ENCODE data around the gene CYBC1. TPM values are rescaled to one million over a fixed set of nuclear protein-coding genes. Genes with fewer than 3 reads are reported as not detected.

CYBC1 gene
- total RNA-seq, 1 experiment from 2014 or later: 89.5 TPM

DNA sequence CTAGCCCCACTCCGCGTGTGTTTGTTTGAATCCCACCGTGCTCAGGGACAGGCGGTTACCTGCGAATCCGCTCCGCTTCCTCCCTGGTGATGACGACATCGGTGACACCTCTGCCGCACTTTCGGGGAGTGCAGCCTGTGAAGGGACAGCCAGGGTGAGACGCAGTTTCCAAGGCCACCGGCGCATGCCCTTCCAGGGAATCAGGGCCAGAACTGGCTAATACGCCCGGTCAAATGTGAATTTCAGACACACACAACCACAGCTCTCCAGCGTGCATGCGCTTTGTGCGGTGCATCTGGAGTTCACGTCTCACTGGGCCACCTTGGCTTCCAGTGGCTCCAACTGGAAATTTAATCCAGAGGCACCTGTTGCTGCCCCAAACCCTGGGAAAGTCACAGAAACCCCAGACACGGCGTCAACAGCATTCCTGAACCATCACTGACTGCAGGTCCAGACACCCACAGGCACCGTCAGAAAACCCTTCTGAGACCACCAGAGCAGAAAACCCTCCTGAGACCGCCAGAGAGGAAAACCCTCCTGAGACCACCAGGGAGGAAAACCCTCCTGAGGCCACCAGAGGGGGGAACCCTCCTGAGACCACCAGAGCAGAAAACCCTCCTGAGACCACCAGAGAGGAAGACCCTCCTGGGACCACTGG is 39.0 kb downstream of the CYBC1 start:
- no peak for DNase-seq (ENCODE audit: low spot score)

DNA sequence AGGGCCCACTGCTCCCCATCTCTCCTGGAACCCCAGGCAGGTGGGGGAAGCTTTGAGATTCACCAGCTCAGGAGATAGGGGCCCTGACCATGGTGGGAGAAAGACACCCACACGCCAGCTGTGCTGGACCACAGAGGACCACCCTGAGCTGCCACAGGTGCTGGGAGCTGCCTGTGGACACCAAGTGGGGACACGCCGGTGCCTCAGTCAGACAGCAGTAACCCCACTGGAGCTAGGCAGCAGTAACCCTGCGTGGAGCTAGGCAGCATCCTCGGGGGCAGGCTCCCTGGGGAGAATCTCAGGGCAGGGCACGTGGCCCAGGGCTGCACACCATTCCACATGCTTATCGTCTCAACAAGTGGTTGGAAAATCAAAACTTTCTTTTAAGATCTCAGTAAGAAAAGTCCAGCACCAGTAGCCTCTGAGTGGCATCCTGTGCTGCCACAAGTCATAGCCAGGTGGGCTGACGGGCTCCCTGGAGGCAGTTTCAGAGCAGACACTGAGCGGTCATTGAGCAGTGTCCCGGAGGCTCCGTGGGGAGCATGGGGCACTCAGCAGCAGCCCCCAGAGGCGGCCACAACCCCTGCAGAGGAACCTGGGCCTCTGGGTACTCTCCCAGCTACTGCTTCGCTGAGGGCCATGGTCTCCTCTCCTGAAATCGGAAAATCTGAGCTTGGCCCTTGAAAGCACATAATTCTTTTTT is 40.4 kb downstream of the CYBC1 start:
- DNase-seq (ENCODE audit: low spot score): no peak

DNA sequence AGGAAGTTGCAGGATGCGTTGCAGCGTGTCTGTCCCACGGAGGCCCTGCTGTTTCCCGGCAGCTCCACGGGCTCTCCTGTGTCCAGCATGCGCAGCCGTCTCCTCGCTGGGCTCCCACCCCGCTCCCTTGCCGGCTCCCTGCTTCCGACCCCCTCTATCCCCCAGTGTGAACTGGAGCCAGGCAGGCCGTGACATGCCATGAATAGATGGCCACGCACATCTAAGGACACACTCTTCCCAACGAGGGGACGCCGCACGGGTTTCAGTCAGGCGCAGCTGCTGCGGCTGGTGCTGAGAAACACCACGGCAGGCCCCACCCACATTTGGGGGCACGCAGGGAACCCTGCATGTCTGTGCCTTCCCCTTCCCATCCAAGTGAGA is 41.6 kb downstream of the CYBC1 start:
- no peak for DNase-seq (ENCODE audit: low spot score)

DNA sequence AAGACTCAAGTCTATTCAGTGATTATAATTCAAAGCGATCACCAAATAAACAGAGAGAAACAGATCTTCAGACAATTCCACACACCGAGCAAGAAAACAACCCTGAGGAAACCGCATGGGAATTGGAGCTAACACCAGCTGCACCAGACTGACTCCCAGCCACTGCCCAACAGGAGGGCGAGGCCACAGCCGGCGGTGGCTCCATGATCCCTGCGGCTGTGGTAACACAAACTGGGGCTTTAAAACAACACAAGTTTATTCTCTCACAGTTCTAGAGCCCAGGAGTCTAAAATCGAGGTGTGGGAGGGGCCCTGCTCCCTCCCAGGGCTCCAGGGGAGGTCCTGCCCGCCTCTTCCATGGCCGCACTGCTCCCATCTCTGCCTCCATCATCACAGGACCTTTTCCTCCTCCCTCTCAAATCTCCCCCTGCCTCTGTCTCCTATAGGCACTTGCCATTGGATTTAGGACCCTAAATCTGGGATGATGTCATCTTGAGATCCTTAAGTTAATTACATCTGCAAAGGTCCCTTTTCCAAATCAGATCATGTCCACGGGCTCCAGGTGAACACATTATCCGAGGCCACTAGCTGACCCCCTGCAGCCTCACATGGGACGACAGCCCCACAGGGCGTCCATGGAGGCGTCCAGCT is 42.1 kb downstream of the CYBC1 start:
- no peak for DNase-seq (ENCODE audit: low spot score)

DNA sequence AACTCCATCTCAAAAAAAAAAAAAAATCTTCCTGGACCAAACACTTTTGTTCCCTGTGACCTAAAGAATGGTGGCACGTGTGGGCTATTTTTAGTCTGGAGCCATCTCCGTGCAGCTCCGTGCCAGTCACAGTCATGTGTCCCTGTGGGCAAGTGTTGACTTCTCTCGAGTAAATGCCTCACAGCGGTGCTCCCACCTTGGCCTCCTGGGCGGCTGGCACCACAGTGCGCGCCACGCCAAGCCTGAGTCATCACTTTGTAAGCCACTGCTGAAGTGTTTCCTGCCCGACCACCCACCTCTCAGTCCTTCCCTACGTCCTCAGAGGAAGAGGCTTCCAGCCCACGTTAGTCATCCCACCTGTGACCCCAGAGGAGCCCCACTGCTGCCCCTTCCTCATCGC is 43.3 kb downstream of the CYBC1 start:
- DNase-seq (ENCODE audit: low spot score): no peak

DNA sequence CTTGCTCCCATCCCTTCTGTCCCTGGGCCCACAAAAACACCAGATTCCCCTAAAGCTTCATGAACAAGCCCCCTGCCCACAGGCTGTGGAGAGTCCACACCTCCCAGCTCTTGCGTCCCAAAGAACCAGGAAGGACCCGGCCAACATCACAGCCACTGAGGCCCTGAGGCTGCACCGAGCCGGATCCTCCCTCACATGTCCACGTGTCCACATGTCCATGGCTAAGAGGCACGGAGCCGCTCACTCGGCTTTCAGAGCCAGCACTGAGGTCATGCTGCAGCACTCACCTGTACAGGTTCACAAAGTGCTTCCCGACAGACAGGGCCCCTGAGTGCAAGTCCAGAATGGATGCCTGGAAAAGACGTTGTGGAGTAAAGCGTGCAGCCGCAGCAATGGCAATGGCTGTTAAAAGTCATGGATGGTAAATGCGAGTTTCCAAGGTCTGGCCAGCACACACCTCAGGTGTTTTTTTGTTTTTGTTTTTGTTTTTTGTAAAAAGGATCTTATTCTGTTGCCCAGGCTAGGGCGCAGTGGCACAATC is 44.4 kb downstream of the CYBC1 start:
- DNase-seq (ENCODE audit: low spot score): no peak

DNA sequence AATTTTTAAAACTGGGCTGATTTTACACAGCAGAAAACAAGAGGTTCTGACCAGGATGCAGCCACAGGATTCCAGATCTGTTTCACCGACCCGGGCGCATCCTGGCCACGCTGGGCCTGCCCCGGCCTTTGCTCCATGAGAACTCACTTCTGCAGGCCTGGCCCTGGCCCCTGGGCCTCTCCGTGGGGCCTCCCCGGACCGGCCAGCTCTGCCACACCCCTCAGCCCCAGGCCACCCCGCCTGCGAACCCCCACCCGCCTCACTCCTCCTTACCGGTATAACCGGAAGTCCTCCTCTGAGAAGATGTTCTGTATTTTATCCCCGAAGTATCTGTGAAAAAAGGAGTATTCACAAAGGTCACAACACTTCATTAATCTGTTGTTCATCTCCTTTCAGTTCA is 45.5 kb downstream of the CYBC1 start:
- no peak for DNase-seq (ENCODE audit: low spot score)

DNA sequence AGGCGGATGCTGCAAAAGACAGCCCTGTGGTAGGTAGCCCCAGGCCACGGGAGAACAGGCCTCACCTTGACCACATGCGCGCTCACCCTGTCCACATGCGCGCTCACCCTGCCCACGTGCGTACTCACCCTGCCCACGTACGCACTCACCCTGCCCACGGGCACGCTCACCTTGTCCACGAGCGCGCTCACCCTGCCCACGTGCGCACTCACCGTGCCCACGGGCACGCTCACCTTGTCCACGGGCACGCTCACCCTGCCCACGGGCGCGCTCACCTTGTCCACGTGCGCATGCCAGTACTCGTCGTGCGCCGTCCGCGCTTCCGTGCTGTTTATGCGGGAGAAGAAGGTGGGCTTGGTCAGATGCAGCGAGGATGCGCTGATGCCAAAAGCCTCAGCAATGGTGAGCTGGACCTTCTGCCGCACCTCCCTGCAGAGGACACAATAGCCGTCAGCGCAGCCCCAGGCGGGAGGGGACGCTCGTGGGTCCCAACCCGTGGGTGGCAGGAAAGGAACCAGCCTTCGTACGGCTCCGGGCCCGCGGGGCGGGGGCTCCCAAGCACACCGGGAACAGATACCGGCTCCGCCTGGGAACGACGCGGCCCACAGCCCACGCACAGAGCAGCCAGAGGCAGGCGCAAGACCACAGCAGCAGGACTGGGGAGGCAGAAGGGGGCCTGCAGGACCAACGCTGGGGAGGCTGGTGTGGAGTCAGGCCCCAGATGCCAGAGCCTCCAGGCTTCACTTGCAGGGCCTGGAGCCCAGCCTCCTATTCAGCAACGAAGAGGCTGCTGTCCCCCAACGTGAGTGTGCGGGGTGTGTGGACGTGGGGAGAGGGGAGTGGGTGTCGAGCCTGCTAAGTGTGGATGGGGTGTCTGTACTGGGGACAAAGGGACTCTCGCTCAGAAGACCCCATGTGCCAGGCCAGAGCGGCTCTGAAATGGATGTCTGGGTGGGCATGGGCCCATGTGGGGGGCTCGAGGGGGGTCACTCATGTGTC is 46.6 kb downstream of the CYBC1 start:
- DNase-seq (ENCODE audit: low spot score): no peak

DNA sequence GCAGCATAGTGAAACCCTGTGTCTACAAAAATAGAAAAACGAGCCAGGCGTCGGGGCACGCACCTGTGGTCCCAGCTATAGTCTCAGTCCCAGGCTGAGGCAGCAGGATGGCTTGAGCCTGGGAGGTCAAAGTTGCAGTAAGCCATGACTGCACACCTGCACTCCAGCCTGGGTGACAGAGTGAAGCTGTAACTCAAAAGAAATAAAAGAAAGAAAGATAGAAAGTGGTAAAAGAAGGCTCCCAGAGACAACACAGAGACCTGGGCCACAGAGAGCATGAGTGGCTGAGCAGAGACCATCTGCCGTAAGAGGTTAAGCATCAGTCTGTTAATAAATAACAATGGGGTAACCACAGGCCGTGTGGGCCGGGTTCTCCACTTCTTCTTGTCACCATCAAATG is 47.7 kb downstream of the CYBC1 start:
- DNase-seq (ENCODE audit: low spot score): no peak

DNA sequence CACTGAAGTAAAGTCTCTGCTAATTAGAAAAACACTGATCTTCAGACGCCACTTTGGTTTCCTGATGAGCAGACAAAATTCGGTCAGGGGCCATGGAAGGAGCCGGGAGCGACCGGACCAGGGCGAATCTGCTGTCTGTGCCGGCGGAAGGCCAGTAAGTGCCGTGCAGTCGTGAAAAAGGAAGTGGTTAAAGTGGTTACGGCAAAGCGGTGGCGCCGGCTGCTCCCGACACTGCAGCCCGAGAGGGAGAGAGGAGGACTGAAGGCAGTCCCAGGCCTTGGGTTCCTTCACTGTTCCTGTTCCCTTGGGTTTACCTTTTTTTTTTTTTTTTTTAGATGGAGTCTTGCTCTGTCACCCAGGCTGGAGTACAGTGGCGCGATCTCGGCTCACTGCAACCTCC is 49.7 kb downstream of the CYBC1 start:
- DNase-seq (ENCODE audit: low spot score): no peak

DNA sequence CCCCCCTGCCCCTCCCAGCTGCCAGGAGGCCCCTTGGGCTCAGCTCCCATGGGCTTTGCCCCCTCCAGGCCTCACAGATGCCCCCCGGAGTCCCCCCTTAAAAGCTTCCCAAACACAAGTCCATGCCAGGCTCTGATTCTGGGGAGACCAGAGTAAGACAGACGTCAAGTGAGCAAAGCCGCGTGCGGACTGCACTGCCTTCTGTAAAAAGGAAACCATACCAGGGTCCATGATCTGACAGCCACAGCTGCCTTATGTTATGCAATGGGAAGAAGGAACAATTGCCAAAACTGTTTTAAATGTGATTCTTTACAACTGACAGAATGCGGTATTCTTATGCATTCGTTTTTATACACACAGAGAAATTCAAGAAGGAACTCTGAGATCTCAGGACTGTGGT is 50.3 kb downstream of the CYBC1 start:
- no peak for DNase-seq (ENCODE audit: low spot score)

DNA sequence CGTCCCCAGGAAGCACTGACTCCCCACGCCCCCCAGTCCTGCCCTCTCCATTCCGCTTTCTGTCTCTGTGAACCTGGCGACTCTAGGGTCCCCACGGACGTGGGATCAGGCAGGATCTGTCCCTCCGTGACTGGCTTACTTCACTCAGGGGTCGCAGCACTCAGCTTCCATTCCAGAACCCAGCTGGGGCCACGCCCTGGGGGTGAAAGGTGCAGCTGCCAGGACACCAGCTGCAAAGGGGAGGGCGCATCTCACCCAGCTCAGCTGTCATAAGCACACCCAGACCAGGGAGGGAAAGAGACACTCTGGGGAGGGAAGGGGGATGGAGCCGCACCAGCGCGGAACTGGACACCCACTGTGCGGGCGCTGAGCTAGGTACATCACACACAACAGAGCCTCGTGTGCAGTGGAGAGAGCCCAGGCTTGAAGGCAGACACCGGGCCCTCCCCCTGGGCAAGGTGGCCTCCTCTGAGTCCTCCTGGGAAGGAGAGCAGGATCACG is 50.9 kb downstream of the CYBC1 start:
- DNase-seq (ENCODE audit: low spot score): no peak

DNA sequence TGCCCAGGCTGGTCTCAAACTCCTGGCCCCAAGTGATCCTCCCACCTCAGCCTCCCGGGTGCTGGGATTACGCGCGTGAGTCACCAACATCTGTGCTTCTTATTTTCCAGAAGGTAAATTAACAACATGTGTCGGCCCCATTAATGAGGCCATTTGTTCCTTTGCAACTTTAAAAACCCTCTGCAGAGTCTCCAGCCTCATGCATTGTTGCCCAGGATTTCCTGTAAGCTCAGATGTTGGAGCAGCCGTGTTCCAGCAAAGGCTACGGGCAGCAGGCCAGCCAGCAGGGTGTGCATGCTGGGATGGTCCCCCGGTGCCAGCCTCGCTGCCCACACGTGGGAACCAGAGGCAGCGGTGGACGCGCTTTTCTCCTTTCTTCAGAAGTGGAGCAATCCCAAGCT is 51.5 kb downstream of the CYBC1 start:
- no peak for DNase-seq (ENCODE audit: low spot score)

DNA sequence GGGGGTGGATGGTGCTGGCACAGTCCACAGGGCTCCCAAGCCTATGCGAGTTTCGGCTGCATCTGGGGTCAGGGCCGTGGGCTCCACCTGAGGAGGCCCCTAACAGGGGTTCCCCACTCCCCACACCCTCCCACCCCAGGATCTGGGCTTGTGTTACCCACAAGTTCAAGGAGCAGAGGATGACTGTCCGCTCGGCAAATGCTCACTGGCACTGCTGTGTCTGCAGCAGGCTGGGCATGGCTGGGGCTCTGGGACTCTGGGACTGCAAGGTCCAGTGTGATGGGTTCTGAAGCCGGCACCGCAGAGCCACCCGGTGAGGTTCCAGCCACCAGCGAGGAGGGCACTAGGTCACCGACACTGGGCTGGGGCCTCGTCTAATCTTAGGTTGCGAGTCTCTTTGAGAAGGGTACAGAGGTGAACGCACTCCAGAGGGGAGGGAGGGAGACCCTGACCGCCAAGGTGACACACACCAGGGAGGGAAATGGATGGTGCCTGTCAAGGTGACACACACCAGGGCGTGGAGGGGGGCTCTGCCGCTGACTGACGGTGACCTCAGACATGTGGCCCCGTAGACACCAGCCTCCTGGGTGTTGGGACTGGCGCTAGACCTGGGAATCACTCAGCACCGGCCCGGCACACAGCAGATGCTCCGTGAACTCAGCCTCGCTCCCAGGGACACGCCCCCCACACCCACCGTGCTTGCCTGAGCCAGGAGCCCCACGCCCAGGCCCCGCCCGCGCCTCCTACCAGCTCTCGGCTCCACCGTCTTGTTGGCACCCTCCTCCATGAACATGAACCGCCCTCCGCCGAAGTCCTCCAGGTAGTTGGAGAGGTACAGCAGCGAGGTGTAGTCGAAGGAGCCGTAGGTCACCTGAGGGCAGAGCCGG is 52.9 kb downstream of the CYBC1 start:
- no peak for DNase-seq (ENCODE audit: low spot score)

DNA sequence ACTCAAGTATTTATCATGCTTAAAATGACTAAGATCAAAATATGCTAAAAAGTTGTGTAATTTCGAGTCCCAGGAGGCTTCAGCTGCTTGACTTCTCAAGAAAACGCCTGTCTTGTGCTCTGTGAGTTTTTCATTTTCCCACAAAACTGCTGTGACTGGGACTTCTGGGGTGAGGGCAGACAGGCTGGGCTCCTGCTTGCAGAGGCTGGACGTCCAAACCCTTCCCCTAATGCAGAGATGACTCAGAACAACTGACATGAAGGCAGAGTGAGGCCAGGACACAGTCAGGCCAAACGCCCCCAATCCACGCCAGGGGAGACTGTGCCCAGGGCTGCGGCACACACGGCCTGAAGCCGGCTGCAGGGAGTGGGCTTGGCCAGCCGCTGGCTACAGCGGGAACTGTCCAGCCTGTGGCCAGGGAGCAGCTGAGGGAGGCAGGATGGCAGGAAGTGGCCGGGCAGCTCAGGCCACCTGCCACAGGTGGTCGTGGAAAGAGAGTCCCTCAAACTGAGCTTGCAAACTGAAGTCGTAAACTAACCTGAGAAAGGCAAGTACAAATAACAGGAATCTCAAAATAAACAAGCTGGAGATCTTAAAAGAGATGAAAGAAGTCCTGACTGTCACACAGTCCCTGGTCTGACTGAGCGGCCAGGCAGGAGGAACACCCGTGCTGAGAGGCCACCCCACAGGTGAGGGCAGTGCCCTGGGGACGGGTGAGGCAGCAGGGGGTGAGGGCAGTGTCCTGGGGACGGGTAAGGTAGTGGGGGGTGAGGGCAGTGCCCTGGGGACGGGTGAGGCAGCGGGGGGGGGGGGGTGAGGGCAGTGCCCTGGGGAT is 53.7 kb downstream of the CYBC1 start:
- DNase-seq (ENCODE audit: low spot score): no peak

DNA sequence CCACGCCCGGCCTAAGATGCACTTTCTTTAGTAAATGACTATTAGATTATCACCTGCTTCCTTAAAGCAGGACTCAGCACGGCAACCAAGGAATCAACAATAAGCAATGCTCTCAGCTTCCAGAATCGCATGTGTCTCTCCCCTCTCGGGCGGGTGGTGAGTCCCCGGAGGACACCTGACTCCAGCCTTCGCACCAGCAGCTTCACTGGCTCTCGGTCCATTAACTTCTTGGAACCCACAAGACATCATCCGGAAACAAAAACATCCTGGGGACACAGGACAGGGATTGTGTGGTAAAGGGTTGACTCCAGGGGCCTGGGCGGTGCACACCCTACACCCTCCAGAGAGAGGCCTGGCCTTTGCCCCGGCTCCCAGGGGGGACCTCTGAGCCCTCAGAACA is 56.3 kb downstream of the CYBC1 start:
- DNase-seq (ENCODE audit: low spot score): no peak

DNA sequence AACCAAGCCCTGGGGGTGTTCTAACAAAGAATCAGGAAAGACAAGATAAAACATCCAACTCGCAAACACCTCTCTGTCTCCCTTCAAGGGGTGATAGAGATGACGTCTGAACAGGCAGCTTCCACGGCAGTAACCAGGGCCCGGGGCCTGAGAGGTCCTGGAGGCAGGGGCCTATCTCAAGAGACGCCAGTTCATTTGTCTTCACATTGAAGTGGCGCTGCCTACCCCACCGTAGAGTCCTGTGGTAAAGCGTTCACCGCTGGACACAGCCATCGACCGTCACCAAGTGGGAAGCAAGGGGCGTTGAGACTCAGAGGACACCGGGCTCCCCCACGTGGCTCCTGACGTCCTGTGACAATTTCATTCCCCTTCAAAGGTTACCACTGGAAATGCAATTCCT is 57.6 kb downstream of the CYBC1 start:
- DNase-seq (ENCODE audit: low spot score): no peak
